IMR-90 (cell line): ENCODE data around the gene FERD3L.

ENCODE experiments used
- CEBPB ChIP-seq: IDR thresholded peaks from 2 replicates; pipeline ENCODE4 v1.6.1; 2012; ENCODE audit warnings: low read depth, low read length, improper control_type of control experiment
- NFE2L2 ChIP-seq: fragments of 150-350 bp; IDR thresholded peaks from 2 replicates; pipeline ENCODE4 v1.6.1; 2016; ENCODE audit warnings: low read depth, mild to moderate bottlenecking, low read length
- TF ChIP-seq, protein P1 (sequence below): conservative IDR thresholded peaks from 2 replicates; pipeline ENCODE4 v1.5.1; 2012; ENCODE audit warnings: mild to moderate bottlenecking, low read depth, low read length, improper control_type of control experiment

DNA sequence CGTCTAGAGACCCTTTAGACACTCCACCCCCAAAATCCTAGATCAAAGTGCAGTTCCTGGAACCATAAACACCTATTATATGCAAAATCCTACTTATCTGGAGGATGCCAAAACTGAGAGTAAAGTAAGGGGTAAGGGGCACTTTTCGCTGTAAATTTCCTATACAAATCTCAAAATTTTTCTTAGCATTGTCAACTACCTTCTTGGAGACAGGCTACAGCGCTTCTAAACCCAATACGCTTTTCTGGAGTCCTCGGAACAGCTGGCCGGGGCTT lies 38.2 kb downstream of the FERD3L start:
- TF ChIP-seq, protein P1, sequence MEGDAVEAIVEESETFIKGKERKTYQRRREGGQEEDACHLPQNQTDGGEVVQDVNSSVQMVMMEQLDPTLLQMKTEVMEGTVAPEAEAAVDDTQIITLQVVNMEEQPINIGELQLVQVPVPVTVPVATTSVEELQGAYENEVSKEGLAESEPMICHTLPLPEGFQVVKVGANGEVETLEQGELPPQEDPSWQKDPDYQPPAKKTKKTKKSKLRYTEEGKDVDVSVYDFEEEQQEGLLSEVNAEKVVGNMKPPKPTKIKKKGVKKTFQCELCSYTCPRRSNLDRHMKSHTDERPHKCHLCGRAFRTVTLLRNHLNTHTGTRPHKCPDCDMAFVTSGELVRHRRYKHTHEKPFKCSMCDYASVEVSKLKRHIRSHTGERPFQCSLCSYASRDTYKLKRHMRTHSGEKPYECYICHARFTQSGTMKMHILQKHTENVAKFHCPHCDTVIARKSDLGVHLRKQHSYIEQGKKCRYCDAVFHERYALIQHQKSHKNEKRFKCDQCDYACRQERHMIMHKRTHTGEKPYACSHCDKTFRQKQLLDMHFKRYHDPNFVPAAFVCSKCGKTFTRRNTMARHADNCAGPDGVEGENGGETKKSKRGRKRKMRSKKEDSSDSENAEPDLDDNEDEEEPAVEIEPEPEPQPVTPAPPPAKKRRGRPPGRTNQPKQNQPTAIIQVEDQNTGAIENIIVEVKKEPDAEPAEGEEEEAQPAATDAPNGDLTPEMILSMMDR, result no peak
- TF ChIP-seq NFE2L2 (no peak), CEBPB (no peak)
